A673 (cell line): ENCODE data around the gene INTU.
"Not testable (repeated sequence)": the region's sequence is repeated elsewhere in the genome, so short reads cannot be mapped to it uniquely, and the experiment has no call there.

Source experiments
- CTCF ChIP-seq: fragments of 300-800, 200-600 bp; sonication (generic); conservative IDR thresholded peaks from 2 replicates; pipeline ENCODE4 v1.5.1; 2017; ENCODE audit warnings: low read depth, mild to moderate bottlenecking, antibody characterized with exemption, low read length, moderate library complexity, mixed read lengths
- EZH2 ChIP-seq: fragments of 200-600 bp; sonication (generic); IDR thresholded peaks from 2 replicates; pipeline ENCODE4 v1.6.1; 2017; ENCODE audit warnings: borderline replicate concordance, low read depth, mild to moderate bottlenecking, mixed read lengths, antibody characterized with exemption, low read length; ENCODE audit not compliant: poor library complexity, severe bottlenecking

GRCh38 chr4:127589153-127589552 lies 43.6 kb upstream of the INTU start:
- not testable (repeated sequence) for TF ChIP-seq CTCF, EZH2
